ENCODE data around the gene ARHGAP44.
A peak's percentile ranks its signal among the peaks of the same experiment; 100 is the strongest.

Gene ARHGAP44

GRCh38 chr17:13014801-13015200 is 225.5 kb downstream of the ARHGAP44 start:
- no peak overlapping the region for H3K27ac ChIP-seq
- TF ChIP-seq CTCF (conservative IDR thresholded peaks at IDR 0.05), result no peak
- TF ChIP-seq ZFX (IDR thresholded peaks at IDR 0.05), result no peak

GRCh38 chr17:13016881-13017654 is 227.8 kb downstream of the ARHGAP44 start:
- no peak for TF ChIP-seq CTCF (conservative IDR thresholded peaks at IDR 0.05)
- TF ChIP-seq ZFX (IDR thresholded peaks at IDR 0.05), result no peak
- H3K27ac ChIP-seq, result peak overlapping the region; percentile 88

GRCh38 chr17:13017655-13018459 is 228.6 kb downstream of the ARHGAP44 start, which contains the start of gene ELAC2:
Gene ELAC2 (minus strand): TSS chr17:13018027. CDS start chr17:13017947, 80 bp downstream.
- TF ChIP-seq ZFX (IDR thresholded peaks at IDR 0.05) (peak; percentile 79), CTCF (conservative IDR thresholded peaks at IDR 0.05) (peak; percentile 44)
- H3K27ac ChIP-seq, result peak within 1 kb of the TSS; percentile 88

- TF ChIP-seq ZFX (IDR thresholded peaks at IDR 0.05), result no peak
- TF ChIP-seq CTCF (conservative IDR thresholded peaks at IDR 0.05), result 0 out of 2 replicates have a peak, but pooled peaks have one; percentile 41
- no peak overlapping the region for H3K27ac ChIP-seq
These were observed 234.7 kb downstream of the ARHGAP44 start for GRCh38 chr17:13024016-13024415.

- no peak for TF ChIP-seq ZFX (IDR thresholded peaks at IDR 0.05)
- peak; percentile 100 for TF ChIP-seq CTCF (conservative IDR thresholded peaks at IDR 0.05)
- H3K27ac ChIP-seq, result no peak overlapping the region
These were observed 235.4 kb downstream of the ARHGAP44 start for GRCh38 chr17:13024526-13025257.

GRCh38 chr17:13025258-13025627 is 235.9 kb downstream of the ARHGAP44 start:
- no peak overlapping the region for H3K27ac ChIP-seq
- TF ChIP-seq ZFX (IDR thresholded peaks at IDR 0.05) (no peak), CTCF (conservative IDR thresholded peaks at IDR 0.05) (no peak)
